ENCODE measurements around the gene GDF7.

Gene GDF7

DNA sequence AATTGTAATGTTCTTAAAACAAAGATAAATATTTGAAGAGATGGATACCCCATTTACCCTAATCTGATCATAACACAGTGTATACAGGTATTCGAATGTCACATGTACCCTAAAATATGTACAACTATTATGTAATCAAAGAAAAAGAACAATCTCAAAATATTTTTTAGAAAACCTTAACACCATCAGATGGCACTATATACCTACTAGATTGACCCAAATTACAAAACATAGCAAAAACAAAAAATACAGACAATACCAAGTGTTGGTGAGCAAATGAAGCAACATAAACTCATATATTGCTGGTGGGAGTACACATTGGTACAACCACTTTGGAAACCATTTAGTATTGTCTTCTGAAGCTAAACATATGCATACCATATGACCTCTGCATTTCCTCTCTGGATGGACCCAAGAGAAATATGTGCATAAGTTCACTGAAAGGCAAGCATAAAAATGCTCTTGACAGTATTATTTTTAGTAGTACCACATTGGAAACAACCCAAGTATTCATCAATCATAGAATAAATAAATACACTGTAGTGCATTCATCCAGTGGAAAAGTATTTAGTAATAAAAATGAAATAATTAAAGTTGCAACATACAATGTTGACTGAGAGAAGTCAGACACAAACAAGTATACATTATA is 55.8 kb downstream of the GDF7 start:
- TF ChIP-seq POLR2A (IDR thresholded peaks at IDR 0.05; ENCODE audit: extremely low read depth, insufficient read length) (no peak), MYC (IDR thresholded peaks at IDR 0.05; ENCODE audit: low read depth, low read length) (no peak)
- TF ChIP-seq, protein P1, sequence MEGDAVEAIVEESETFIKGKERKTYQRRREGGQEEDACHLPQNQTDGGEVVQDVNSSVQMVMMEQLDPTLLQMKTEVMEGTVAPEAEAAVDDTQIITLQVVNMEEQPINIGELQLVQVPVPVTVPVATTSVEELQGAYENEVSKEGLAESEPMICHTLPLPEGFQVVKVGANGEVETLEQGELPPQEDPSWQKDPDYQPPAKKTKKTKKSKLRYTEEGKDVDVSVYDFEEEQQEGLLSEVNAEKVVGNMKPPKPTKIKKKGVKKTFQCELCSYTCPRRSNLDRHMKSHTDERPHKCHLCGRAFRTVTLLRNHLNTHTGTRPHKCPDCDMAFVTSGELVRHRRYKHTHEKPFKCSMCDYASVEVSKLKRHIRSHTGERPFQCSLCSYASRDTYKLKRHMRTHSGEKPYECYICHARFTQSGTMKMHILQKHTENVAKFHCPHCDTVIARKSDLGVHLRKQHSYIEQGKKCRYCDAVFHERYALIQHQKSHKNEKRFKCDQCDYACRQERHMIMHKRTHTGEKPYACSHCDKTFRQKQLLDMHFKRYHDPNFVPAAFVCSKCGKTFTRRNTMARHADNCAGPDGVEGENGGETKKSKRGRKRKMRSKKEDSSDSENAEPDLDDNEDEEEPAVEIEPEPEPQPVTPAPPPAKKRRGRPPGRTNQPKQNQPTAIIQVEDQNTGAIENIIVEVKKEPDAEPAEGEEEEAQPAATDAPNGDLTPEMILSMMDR (IDR thresholded peaks at IDR 0.05; ENCODE audit: low read depth, low read length), result no peak
- TF ChIP-seq, protein P2, sequence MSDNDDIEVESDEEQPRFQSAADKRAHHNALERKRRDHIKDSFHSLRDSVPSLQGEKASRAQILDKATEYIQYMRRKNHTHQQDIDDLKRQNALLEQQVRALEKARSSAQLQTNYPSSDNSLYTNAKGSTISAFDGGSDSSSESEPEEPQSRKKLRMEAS (IDR thresholded peaks at IDR 0.05; ENCODE audit: low read depth, low read length), result no peak
- no peak for DNase-seq (ENCODE audit: low read depth)
- no peak overlapping the region for H3K4me3 ChIP-seq (ENCODE audit: low read depth, low read length)

DNA sequence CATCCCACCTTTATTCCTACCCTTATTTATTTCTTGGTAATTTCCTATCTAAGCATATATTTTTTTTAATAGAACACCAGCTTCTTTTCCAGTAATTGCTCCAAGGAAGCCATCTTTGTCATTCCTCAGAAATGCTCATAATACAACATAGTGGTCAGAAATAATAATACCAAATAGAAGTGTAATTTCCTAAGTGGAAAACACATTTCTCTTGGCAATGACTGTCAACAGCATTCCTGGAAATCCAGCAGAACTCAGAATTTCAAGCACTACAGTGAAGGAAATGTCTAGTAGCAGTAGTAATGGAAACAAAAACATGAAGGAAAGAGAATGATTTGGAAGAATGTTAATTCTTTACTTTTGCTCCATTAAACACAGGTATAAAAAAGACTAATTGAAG is 56.6 kb downstream of the GDF7 start:
- DNase-seq (ENCODE audit: low read depth), result no peak
- no peak overlapping the region for H3K4me3 ChIP-seq (ENCODE audit: low read depth, low read length)
- TF ChIP-seq POLR2A (IDR thresholded peaks at IDR 0.05; ENCODE audit: extremely low read depth, insufficient read length), result no peak
- no peak for TF ChIP-seq MYC (IDR thresholded peaks at IDR 0.05; ENCODE audit: low read depth, low read length)
- TF ChIP-seq, protein P1 (IDR thresholded peaks at IDR 0.05; ENCODE audit: low read depth, low read length), result no peak
- TF ChIP-seq, protein P2 (IDR thresholded peaks at IDR 0.05; ENCODE audit: low read depth, low read length), result no peak

DNA sequence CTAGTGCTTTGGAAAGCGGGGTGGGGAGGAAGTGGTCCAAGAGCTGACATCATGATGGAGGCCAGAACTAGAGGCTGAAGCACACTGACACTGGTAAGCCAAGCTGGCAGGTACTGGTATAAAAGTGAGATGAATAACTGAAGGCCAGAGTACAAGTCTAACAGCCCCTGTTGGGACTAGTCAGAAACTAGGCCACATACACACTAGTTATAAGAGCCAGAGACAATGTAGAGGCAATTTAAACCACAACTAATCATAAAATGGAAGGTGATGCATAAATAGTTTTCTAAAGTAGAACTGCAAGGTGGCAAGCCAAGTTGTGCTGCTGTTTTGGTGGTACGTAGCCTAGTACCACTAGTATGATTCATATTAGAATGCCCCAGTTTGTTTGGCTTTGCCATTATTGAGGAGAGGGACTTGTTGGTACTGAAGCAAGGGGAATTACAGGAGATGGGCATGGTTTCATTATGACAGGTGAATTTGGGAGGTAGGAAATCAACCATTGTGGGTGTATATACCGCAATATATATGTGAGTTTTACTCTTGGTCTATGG is 57.6 kb downstream of the GDF7 start:
- TF ChIP-seq, protein P1 (IDR thresholded peaks at IDR 0.05; ENCODE audit: low read depth, low read length), result no peak
- TF ChIP-seq MYC (IDR thresholded peaks at IDR 0.05; ENCODE audit: low read depth, low read length) (no peak), POLR2A (IDR thresholded peaks at IDR 0.05; ENCODE audit: extremely low read depth, insufficient read length) (no peak)
- TF ChIP-seq, protein P2 (IDR thresholded peaks at IDR 0.05; ENCODE audit: low read depth, low read length), result no peak
- no peak overlapping the region for H3K4me3 ChIP-seq (ENCODE audit: low read depth, low read length)
- no peak for DNase-seq (ENCODE audit: low read depth)

DNA sequence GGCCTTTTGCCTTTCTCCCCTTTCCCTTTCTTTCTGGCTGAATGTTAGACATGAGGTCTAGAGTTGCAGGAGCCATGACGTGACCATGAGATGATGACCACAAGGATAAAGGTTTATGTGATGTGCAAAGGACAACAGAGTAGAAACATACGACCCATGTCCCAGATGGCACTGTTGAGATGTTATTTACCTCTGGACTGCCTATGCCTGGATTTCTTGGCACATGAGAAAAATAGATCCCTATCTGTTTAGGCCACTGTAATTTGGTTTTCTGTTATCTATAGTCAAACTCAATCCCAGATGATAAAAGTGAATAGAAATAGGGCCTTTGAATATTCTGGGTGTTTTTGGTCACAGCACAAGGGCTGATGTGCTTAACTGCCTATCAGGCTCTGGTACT is 58.8 kb downstream of the GDF7 start:
- DNase-seq (ENCODE audit: low read depth), result no peak
- no peak overlapping the region for H3K4me3 ChIP-seq (ENCODE audit: low read depth, low read length)
- TF ChIP-seq MYC (IDR thresholded peaks at IDR 0.05; ENCODE audit: low read depth, low read length) (no peak), POLR2A (IDR thresholded peaks at IDR 0.05; ENCODE audit: extremely low read depth, insufficient read length) (no peak)
- TF ChIP-seq, protein P2 (IDR thresholded peaks at IDR 0.05; ENCODE audit: low read depth, low read length), result no peak

DNA sequence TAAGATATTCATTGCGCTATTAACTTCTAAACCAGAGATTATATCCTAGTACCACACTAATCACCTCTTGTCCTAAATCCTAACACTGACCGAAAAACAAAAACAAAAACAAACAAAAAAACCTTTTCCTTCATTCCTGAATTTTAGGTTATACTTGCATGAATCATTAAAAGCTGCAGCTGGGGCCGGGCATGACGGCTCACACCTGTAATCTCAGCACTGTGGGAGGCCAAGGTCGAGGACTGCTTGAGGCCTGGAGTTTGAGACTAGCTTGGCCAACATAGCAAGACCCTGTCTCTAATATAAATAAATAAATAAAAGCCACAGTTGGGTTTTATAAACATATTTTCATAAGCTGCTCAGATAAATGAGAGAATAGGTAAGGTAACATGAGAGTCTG is 60.0 kb downstream of the GDF7 start:
- TF ChIP-seq, protein P1 (IDR thresholded peaks at IDR 0.05; ENCODE audit: low read depth, low read length), result no peak
- TF ChIP-seq, protein P2 (IDR thresholded peaks at IDR 0.05; ENCODE audit: low read depth, low read length), result no peak
- TF ChIP-seq MYC (IDR thresholded peaks at IDR 0.05; ENCODE audit: low read depth, low read length) (no peak), POLR2A (IDR thresholded peaks at IDR 0.05; ENCODE audit: extremely low read depth, insufficient read length) (no peak)

DNA sequence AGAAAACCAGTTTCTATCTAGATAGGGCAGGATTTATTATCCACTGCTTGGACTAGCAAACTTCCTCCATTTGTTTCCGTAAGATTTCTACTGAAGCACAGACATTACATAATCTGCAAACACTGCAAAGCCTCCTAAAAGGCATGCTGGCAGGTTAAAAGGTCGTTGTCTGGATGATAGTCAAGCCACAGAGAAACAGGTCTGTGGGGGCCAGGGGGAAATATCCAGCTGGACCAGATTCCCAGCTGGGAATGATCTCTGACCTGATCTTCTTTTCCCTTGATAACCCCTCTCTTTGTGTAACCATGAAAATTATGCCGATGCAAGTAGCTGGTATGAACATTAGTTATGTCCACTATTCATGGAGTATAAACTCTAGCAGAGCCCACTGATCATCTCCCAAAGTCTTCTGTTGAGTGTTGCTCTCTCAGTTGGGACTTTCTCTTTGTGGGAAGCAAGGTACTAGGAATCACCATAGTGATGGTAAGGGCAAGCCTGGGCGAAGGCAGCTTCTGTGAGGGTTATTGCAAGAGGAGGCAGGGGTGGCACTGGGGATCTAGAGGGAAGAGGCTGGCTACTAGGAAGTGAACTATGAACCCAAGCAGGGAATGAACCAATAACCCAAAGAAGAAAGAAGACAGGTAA is 61.3 kb downstream of the GDF7 start:
- no peak for DNase-seq (ENCODE audit: low read depth)
- no peak overlapping the region for H3K4me3 ChIP-seq (ENCODE audit: low read depth, low read length)
- TF ChIP-seq, protein P1 (IDR thresholded peaks at IDR 0.05; ENCODE audit: low read depth, low read length), result no peak
- no peak for TF ChIP-seq POLR2A (IDR thresholded peaks at IDR 0.05; ENCODE audit: extremely low read depth, insufficient read length)
- TF ChIP-seq MYC (IDR thresholded peaks at IDR 0.05; ENCODE audit: low read depth, low read length), result no peak
- TF ChIP-seq, protein P2 (IDR thresholded peaks at IDR 0.05; ENCODE audit: low read depth, low read length), result no peak

More for the DNA sequence above, 60.0 kb downstream of the GDF7 start:
- H3K4me3 ChIP-seq (ENCODE audit: low read depth, low read length), result no peak overlapping the region
- no peak for DNase-seq (ENCODE audit: low read depth)

Measured in NB4 (cell line).